Stimulated activated naive CD8-positive, alpha-beta T cell treated with anti-CD3 and anti-CD28 coated beads, Interleukin-15, Interleukin-2, amounts not matched to agents 100 U/mL and 50 U/mL, for 24 hours (primary cell): ENCODE results near the gene ADGRG3.

ENCODE experiments used
- ATAC-seq: fragments of 150-1000 bp; cut with Tn5 transposase; one replicate; pipeline ENCODE4 v1.10.0; 2021
- DNase-seq: peaks from one replicate; pipeline ENCODE4 v3.0.0; 2021

ADGRG3 gene

GRCh38 chr16:57681950-57682728, 14.0 kb downstream of the ADGRG3 start:
- DNase-seq, result no peak
- no peak for ATAC-seq

- no peak for ATAC-seq
- DNase-seq, result no peak
Measured at GRCh38 chr16:57682809-57683635, 14.9 kb downstream of the ADGRG3 start.

- ATAC-seq, result no peak
- no peak for DNase-seq
Measured at GRCh38 chr16:57683636-57684545, 15.8 kb downstream of the ADGRG3 start.

- no peak for DNase-seq
- ATAC-seq, result no peak
Measured at GRCh38 chr16:57684626-57685358, 16.7 kb downstream of the ADGRG3 start.

GRCh38 chr16:57685633-57686032, 17.5 kb downstream of the ADGRG3 start:
- DNase-seq, result no peak
- ATAC-seq, result no peak

GRCh38 chr16:57686577-57686976, 18.5 kb downstream of the ADGRG3 start:
- no peak for ATAC-seq
- no peak for DNase-seq

GRCh38 chr16:57687363-57687929, 19.3 kb downstream of the ADGRG3 start:
- DNase-seq (no peak), ATAC-seq (no peak)

GRCh38 chr16:57688487-57688986, 20.4 kb downstream of the ADGRG3 start:
- DNase-seq, result no peak
- ATAC-seq, result no peak

- DNase-seq (no peak), ATAC-seq (no peak)
Measured at GRCh38 chr16:57688987-57689761, 21.1 kb downstream of the ADGRG3 start.

GRCh38 chr16:57689762-57690558, 21.9 kb downstream of the ADGRG3 start:
- DNase-seq, result peak; percentile 52
- peak; percentile 66 for ATAC-seq

GRCh38 chr16:57690782-57691471, 22.8 kb downstream of the ADGRG3 start:
- ATAC-seq (no peak), DNase-seq (no peak)

GRCh38 chr16:57692636-57693035, 24.5 kb downstream of the ADGRG3 start:
- no peak for ATAC-seq
- no peak for DNase-seq

- ATAC-seq, result no peak
- no peak for DNase-seq
Measured at GRCh38 chr16:57693550-57693949, 25.4 kb downstream of the ADGRG3 start.

GRCh38 chr16:57694231-57694724, 26.2 kb downstream of the ADGRG3 start:
- no peak for DNase-seq
- no peak for ATAC-seq

- peak; percentile 34 for DNase-seq
- ATAC-seq, result peak; percentile 45
Measured at GRCh38 chr16:57694725-57695679, 26.9 kb downstream of the ADGRG3 start, which contains the start of gene DRC7. TSS of gene DRC7 (plus strand) at chr16:57694806. CDS start at chr16:57697950, 3,144 bp downstream.

- no peak for DNase-seq
Measured at GRCh38 chr16:57695680-57696069, 27.6 kb downstream of the ADGRG3 start.

GRCh38 chr16:57696240-57696639, 28.1 kb downstream of the ADGRG3 start:
- ATAC-seq (no peak), DNase-seq (no peak)

More at GRCh38 chr16:57695680-57696069, 27.6 kb downstream of the ADGRG3 start:
- ATAC-seq, result no peak
